Hematopoietic multipotent progenitor cell treated with erythropoietin and hydrocortisone succinate and interleukin-3 and kit ligand, for 4 days (in vitro differentiated cells): ENCODE measurements around the gene QPCT.
A peak's percentile ranks its signal among the peaks of the same experiment; 100 is the strongest.

ENCODE experiments used
- DNase-seq: peaks from one replicate; pipeline ENCODE4 v3.0.0-alpha.2; 2015

The QPCT gene

GRCh38 chr2:37325625-37326071, 18.8 kb upstream of the QPCT start:
- peak; percentile 30 for DNase-seq

GRCh38 chr2:37326285-37326684, 18.1 kb upstream of the QPCT start:
- peak; percentile 50 for DNase-seq

DNA sequence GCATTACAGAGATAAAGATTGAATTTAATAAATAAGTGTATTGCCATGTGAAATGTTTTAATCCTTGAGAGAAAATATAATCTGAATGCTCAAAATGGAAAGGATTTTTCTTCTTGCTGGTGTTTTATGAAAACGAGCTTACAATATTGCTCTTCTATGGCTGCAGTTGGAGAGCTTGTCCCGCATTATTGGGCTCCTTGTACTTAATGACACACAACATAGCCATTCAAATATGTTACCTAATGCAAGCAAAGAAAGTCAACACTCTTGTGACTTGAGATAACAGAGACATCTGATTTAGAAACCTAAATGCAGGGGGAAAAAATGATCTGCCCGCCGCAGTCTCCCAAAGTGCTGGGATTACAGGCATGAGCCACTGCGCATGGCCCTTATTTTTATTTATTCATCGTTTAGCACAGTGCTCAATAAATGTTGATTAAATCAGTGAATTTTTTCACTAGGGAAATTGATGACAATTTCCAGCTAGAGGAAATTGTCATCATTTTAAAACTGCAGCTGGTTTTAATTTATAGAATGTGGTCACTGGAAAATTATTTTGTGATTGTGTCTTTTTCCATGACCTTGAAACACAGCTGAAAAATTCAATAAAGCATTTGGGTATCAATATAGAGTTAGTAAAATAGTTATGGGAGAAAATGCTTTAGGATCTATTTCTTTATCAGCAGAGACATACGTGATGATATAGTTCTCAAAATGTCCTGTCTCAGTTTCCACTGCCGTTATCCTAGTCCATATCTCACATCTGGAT, 17.4 kb upstream of the QPCT start:
- DNase-seq, result no peak

DNA sequence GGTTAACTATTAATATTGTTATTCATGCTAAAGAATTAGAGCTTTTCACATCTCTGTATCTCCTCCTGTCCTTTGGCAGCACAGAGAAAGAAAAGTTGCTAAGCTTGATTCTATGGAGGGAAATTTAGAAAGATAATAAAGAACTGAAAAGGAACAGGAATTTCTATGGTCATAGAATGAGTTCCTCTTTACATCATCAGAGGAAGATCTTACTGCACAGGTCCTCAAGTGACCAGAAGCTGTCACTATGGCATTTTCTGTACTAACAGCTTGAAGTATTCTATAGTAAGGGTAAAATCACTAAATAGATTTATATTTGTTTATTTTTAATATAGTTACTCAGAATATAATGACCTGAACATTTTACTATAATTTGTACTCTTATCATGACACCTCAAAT, 13.7 kb upstream of the QPCT start:
- no peak for DNase-seq

DNA sequence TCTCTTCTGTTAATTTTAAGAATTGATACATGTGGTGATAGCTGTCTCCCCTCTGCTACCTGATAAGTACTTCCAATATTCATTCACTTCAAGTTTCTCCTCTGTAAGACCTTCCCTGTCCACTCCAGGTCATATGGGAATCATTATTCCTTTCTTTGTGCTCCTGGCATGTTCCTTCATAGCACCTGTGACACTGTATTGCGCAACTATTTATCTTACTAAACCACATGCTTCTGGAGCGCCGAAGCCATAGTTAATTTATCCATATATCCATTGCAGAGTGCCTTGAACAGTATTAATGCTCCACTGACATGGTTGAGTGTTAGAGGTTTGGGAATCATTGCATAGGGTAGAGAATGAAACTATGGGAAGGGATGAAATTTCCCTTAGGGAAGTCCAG, 11.9 kb upstream of the QPCT start:
- no peak for DNase-seq

DNA sequence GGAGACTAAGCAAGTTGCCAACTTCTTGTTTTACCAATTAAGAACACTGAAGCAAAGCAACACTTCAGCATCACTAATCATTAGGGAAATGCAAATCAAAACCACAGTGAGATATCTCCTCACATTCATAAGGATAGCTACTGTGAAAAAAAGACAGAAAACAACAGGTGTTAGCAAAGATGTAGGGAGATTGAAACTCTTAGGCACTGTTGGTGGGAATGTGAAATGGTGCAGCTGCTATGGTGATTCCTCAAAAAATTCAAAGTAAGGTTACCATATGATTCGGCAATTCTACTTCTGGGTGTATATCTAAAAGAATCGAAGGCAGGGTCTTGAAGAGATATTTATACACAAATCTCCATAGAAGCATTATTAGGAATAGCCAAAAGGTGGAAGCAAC, 11.2 kb upstream of the QPCT start:
- no peak for DNase-seq

DNA sequence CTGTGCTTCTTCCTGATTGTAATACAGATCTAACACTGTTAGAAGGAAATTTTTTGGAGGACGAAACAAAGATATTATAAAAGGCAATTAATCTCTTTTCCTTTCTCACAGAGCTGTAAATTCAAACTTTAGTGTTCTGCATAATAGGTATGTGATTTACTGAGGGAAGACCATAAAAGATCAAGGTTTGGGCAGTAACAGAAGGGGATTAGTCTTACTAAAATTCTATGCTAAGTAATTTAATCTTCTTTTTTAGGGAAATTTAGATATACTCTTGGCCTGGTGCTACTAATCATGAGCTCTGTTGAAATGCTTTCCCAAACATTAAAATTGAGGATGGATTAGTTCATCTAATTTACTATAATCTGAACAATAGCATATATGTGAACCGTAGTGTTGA, 8.8 kb upstream of the QPCT start:
- no peak for DNase-seq

- no peak for DNase-seq
Measured at GRCh38 chr2:37337620-37338280, 6.7 kb upstream of the QPCT start.

- DNase-seq, result no peak
Measured at GRCh38 chr2:37338933-37339332, 5.5 kb upstream of the QPCT start.

DNA sequence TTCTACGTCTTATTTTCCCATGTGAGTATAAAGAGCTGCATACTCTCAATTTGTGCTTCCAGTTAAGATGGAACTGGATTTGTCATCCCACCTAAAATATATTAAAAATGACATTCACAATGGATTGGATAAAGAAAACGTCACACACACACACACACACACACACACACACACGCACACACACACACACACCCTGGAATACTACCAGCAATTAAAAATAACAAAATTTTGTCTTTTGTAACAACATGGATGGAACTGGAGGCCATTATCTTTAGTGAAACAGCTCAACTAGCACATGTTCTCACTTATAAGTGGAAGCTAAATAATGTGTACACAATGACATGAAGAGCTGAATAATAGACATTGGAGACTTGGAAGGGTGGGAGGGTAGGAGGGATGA, 3.8 kb upstream of the QPCT start:
- no peak for DNase-seq

DNA sequence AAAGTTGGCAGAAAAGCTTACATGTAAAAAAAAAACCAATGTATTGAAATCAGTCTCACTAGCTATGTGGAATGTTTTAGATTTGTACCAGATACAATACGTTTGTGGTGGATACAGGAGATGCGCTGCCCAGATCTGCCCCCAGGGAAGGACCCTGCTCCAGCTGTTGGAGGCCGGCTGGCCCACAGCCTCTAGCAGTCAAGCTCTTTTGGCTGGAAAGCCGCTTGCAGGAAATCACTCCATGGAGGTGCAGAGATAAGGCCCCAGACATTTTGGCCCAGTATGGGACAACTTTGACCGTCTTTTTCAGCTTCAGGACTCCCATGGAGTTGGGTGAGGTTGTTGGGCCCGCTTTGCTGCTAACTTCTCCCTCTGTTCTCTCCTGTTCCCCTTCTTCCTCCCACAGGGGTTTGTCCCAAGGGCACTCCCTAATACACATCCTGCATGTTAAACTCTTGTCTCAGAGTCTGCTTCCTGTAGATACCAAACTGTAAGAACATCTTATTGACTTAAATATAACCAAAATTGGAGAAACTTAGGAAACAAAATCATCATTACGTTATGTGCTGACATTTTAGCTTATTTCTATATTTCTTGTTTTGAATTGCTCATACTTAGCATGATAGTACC, 1.7 kb upstream of the QPCT start:
- DNase-seq, result peak; percentile 68

DNA sequence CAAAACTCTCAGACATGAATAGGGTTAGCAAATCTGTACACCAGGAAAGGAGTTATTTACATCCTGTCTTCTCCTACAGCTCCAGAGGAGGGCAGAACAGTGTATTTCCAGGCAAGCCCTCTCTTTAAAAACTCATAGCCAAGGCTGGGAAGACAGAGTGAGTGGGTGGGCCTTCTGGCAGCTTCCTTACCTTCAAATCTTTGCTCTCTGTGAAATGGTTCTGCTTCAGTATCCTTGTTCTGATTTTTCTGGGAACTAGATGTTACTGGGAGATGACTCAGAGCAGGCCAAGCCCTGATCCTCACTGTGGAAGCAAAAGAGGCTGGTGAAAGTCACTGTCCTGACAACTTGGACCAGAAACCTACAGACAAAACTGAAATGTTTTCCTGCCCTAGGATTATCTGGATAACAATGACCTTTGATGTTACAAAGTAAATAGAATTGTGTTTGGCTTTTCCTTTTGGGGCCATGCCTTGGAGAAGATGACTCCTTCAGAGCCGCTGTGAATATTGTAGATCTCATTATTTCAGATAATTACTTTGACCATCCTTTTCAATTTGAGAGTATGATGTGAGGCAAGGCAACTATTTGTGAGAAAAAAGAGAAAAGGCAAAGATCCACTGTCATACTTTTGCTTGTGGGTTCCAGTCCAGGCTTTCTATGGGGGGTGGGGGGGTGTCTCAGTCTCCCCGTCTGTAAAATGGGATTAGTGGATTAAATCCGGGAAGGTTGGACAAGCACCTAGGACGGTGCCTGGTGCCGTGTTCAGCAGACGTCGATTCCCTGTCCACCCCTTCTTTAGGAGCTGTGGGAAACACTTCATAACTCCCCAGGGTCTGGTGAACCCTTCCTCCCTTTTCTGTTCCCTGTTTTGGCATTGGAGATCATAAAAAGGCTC, 644 bp upstream of the QPCT start:
- DNase-seq, result peak; percentile 51

DNA sequence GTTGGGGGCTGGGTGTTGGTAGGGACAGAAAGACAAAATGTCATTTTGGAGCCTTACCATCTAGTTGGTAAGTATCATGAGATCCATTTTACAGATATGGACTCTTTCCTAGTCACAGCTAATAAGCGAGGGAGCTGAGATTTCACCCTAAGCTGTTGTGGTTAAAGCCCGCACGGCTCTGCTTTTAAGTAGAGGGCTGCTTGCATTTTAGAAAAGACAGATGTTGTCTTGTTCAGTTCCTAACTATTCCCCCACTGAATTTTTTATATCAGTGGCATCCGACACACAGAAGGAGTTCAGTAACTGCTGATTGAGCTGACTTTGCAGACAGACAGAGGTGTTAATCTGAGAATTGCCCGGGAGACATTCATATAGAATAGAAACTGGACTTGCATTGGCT, 3.7 kb downstream of the QPCT start:
- no peak for DNase-seq

DNA sequence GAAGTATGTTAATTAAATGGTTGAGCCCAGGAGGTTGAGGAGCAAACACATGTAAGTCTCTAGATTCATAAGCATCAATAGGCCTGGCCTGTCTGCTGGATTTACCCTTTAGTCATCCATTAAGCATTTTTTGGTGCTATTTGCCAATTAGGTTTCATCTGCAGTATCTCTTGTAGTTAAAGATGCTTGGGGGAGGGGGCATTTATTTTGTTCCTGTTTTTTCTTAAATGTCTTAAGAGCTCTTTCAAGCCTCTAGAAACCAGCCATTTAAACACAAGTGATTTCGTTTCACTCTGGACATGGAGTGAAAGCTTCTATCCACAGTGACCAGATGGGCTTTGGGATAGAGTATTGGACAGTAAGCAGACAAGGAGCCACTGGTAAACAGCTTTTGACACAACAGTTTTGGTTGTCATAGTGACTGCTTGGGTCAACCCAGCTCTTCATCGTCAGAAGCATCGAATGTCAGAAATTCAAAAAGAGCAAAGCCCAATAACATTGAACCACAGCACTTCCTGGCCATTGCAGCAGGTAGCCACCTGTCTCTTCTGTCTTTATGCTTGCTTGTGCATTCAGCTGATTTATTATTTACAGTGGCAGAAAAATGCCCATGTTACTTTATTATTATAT, 4.9 kb downstream of the QPCT start:
- DNase-seq, result peak; percentile 67

DNA sequence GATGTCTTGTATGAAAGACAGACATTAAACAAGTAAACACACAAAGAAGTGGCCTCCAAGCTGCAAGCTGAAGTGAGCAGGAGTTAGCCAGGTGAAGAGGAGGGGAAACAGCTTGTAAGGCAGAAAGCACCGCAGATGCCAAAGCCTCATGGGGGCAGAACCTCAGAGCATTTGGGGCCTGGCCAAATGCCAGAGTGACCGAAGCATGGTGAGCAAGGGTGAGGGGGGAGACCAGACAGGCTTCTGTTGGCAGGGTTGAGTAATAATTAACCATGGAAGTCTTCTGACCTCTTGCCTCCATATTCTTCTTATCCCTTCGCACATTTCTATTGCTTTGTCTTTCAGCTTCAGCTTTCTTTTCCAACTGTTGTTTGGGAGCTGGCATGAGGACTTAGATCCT, 5.6 kb downstream of the QPCT start:
- peak; percentile 64 for DNase-seq

DNA sequence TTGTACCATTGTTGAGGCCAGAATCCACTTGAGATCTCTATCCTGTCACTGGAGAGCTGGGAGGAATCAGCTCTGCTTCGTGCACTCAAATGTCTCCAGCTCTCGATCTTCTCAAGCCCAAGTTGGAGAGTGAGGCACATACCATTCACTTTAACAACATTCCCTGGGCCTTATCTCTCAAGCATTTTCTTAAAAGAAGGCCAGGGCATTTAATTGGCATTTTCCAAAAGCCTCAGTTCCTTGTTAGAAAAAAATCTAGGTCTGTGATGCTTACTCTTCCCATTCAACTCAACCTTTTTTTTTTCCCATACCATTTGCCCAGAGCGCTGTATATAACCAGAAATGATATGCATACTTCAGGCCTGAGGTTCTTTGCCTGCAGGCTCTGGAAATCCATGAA, 10.1 kb downstream of the QPCT start:
- DNase-seq, result no peak

DNA sequence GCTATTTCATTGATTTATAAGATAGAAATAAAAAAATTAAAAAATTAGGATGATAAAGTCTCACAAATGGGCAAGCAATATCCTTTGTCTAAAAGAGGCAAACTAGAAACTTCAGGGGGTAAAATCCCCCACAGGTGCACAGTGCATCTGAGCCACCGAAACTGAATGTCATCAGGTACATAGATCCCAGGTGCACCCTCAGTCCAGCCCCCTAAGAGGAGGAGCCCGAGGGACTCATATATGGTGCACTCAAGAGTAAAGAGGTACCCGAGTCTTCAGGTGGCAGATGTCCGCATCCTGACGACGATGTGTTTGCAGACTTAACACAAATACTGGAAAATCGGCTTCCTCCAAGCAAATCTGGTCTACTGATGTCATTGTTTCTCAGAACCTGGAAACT, 11.3 kb downstream of the QPCT start:
- no peak for DNase-seq

GRCh38 chr2:37356299-37356698, 11.9 kb downstream of the QPCT start:
- no peak for DNase-seq

DNA sequence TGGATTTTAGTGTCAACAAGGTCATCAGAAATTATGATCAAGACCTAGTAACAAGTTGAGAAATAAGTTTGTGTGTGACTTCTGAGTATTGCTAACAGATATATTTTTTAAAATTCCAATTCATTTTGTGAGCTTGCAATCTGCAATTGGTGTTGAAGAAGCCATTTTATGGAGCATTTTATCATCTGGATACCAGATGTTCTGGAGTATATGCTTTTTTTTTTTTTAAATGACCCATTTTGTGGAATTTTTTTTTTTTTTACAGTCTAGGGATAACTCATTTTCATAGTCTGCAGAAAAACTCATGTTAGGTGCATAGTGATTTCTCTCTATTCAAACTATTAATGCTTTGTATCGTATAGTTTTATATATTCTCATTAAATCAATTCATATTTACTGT, 12.6 kb downstream of the QPCT start:
- DNase-seq, result no peak

GRCh38 chr2:37357530-37357929, 13.1 kb downstream of the QPCT start:
- no peak for DNase-seq

GRCh38 chr2:37358466-37358865, 14.0 kb downstream of the QPCT start:
- DNase-seq, result no peak

DNA sequence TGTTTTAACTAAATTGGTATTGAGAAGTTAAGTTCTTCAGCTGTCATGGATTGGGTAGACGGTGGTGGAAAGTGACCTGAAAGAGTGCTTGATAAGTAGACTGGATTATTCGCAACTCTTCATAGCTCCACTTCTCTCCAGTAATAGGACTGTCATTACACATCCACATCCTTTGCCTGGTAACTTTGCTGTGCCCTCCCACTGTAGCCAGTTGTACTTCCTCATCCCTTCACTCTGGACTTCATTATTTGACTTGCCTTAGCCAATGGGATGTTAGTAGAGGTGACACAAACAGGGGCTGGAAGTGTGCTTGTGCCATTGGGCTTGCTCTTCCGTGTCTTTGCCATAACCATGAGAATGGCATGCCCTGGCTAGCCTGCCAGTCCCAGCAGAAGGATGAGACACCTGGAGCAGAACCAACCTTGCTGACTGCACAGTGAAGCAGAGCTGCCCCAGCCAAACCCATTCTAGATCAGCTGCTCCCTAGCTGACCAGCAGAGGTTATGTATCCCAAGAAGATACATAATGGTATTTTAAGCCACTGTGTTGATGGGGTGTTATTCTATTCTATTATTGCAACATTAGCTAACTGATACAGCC, 16.9 kb downstream of the QPCT start:
- no peak for DNase-seq
